Gastroesophageal sphincter (tissue), 4 donors: ENCODE measurements around the gene TOLLIP. TPM values are rescaled to one million over a fixed set of nuclear protein-coding genes. Genes with fewer than 3 reads are reported as not detected.

Experiments used
- ATAC-seq: fragments of 150-250 bp; one replicate; pipeline ENCODE4 v1.9.1; 2016; ENCODE audit warnings: mild to moderate bottlenecking, moderate library complexity
- H3K27ac ChIP-seq, 4 donors: fragments of 200-600 bp; sonication (generic) in 3 of 4; 1 replicate in 3 of 4; 2 replicates in 1 of 4; pipeline ENCODE4 v1.5.1; 2016 to 2019
- H3K27me3 ChIP-seq: fragments of 200-600 bp; sonication (generic); one replicate; pipeline ENCODE4 v1.5.1; 2019
- H3K36me3 ChIP-seq, 2 donors: fragments of 200-600 bp; sonication (generic); one replicate each; pipeline ENCODE4 v1.5.1; 2019; ENCODE audit warnings: control low read depth in 1 of 2
- H3K4me1 ChIP-seq, 3 donors: fragments of 200-600 bp; sonication (generic); 1 replicate in 2 of 3; 2 replicates in 1 of 3; pipeline ENCODE4 v1.5.1; 2016 to 2019; ENCODE audit warnings: control low read depth in 2 of 3
- H3K4me3 ChIP-seq, 2 donors: fragments of 200-600 bp; sonication (generic); one replicate each; pipeline ENCODE4 v1.5.1; 2019; ENCODE audit warnings: mild to moderate bottlenecking in 1 of 2, moderate library complexity in 1 of 2
- H3K9me3 ChIP-seq, 3 donors: fragments of 200-600 bp; sonication (generic); one replicate each; pipeline ENCODE4 v1.5.1; 2017 to 2019; ENCODE audit warnings: control low read depth in 2 of 3
- EP300 ChIP-seq: sonication (generic); formaldehyde crosslinking; IDR thresholded peaks from one replicate; pipeline ENCODE4 v1.6.1; 2017; ENCODE audit warnings: antibody characterized with exemption, mild to moderate bottlenecking
- POLR2A ChIP-seq, 2 donors: fragments of 450-650 bp; IDR thresholded peaks; one replicate each; pipeline ENCODE4 v1.6.1; 2017; ENCODE audit warnings: antibody characterized with exemption in 2 of 2, mild to moderate bottlenecking in 2 of 2, moderate library complexity in 1 of 2
- POLR2AphosphoS5 ChIP-seq: sonication (generic); formaldehyde crosslinking; IDR thresholded peaks from one replicate; pipeline ENCODE4 v1.6.1; 2017; ENCODE audit warnings: antibody characterized with exemption
- WGBS, 2 donors: methylation state at CpG; one replicate each; pipeline ENCODE4 v1.1.5; 2018; ENCODE audit warnings: low coverage in 1 of 2; 5-methylcytosine and 5-hydroxymethylcytosine counted together
- total RNA-seq, 4 donors: library from RNA; depleted of rRNA; stranded (reverse); fragments of >200 nt; gene quantifications; one replicate each; pipeline ENCODE4 v1.1.0, GENCODE V29; 2016
- TF ChIP-seq, protein P1 (sequence below), 4 experiments: fragments of 200-600 bp in 2 of 4; fragments of 450-650 bp in 2 of 4; sonication (generic) in 1 of 4; IDR thresholded peaks; one replicate each; pipeline ENCODE4 v1.5.1; 2017 to 2019; ENCODE audit warnings: antibody characterized with exemption in 4 of 4, mild to moderate bottlenecking in 2 of 4, moderate library complexity in 2 of 4

The TOLLIP gene
- total RNA-seq, 4 donors from 2014 or later, result 42.3 to 70.6 (median 49.1) TPM

DNA sequence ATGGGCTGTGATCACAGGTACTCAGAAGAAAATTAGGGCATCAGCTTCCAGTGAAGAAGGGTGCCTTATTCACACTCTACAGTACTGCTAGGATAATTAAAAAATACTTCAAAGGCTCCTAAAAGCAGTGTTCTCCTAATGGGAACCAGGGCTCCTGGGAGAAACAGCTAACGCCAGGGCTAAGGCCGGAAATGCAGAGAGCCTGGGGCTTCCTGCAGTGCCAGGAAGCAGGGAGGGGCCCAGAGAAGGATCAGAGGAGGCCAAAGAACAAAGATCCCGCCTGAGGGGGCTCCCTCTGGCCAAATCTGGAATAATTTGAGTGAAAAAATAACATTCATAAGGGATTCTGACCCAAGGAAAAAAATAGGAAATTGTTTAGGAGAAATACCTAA is 27.5 kb downstream of the TOLLIP start:
- peaks cover 0 to 10% (median 0%) of the 10 kb centered on the region in 3 donors for H3K4me1 ChIP-seq
- peaks cover 0 to 99% of the 10 kb centered on the region in 2 donors for H3K36me3 ChIP-seq
- 31% methylated on average over 3 of the region's 3 CpGs for WGBS, 2 donors
- TF ChIP-seq, protein P1, sequence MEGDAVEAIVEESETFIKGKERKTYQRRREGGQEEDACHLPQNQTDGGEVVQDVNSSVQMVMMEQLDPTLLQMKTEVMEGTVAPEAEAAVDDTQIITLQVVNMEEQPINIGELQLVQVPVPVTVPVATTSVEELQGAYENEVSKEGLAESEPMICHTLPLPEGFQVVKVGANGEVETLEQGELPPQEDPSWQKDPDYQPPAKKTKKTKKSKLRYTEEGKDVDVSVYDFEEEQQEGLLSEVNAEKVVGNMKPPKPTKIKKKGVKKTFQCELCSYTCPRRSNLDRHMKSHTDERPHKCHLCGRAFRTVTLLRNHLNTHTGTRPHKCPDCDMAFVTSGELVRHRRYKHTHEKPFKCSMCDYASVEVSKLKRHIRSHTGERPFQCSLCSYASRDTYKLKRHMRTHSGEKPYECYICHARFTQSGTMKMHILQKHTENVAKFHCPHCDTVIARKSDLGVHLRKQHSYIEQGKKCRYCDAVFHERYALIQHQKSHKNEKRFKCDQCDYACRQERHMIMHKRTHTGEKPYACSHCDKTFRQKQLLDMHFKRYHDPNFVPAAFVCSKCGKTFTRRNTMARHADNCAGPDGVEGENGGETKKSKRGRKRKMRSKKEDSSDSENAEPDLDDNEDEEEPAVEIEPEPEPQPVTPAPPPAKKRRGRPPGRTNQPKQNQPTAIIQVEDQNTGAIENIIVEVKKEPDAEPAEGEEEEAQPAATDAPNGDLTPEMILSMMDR (IDR thresholded peaks at IDR 0.05), result no peak
- TF ChIP-seq POLR2AphosphoS5 (no peak), POLR2A (IDR thresholded peaks at IDR 0.05) (no peak), EP300 (no peak)
- no peaks in the 10 kb centered on the region for H3K9me3 ChIP-seq
- no peak for ATAC-seq
- no peaks in the 10 kb centered on the region for H3K27me3 ChIP-seq
- peak overlapping the region in 2 of 4 donors; percentile 34 to 45 for H3K27ac ChIP-seq
- no peak overlapping the region for H3K4me3 ChIP-seq

DNA sequence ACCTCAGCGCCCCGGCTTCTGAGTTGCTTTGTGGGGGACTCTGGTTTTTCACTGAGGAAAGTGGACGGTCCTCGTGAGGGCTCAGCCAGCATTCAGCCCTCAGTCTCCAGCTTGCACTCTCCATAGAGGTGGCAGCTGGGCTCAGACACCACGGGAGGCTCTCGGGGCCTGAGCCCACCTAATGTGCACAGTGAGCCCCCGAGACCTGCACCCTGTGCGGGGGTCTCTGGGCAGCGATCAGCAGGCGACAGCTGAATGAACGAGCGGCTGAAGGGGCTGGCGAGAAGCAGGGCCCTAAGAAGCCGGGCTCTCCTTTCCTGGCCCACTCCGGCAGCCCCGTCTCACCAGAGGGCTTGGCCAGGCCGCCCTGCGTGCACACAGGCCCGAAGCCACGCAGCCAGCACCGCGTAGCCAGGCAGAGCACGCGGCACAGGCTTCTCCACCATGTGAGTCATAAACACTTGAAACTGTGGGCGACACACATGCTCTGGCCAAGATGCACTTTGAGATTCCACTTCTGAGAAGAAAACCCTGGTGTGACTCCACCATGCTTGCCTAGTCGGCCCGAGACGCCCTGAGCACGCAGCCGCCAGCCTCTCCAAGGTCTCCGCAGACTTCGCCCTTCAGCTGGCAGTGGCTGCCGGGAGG is 28.0 kb downstream of the TOLLIP start:
- Histone ChIP-seq H3K4me1 (peaks cover 0 to 15% (median 0%) of the 10 kb centered on the region in 3 donors), H3K4me3 (no peak overlapping the region), H3K9me3 (no peaks in the 10 kb centered on the region), H3K36me3 (peaks cover 0 to 99% of the 10 kb centered on the region in 2 donors), H3K27ac (peak overlapping the region in 2 of 4 donors; percentile 34 to 45), H3K27me3 (no peaks in the 10 kb centered on the region)
- no peak for TF ChIP-seq POLR2AphosphoS5
- TF ChIP-seq, protein P1 (IDR thresholded peaks at IDR 0.05), result no peak
- TF ChIP-seq EP300, result no peak
- TF ChIP-seq POLR2A (IDR thresholded peaks at IDR 0.05), result no peak
- WGBS, 2 donors, result 78% methylated on average over 17 of the region's 33 CpGs; no CpG with 5 or more reads in 1 of the 2 donors
- no peak for ATAC-seq

DNA sequence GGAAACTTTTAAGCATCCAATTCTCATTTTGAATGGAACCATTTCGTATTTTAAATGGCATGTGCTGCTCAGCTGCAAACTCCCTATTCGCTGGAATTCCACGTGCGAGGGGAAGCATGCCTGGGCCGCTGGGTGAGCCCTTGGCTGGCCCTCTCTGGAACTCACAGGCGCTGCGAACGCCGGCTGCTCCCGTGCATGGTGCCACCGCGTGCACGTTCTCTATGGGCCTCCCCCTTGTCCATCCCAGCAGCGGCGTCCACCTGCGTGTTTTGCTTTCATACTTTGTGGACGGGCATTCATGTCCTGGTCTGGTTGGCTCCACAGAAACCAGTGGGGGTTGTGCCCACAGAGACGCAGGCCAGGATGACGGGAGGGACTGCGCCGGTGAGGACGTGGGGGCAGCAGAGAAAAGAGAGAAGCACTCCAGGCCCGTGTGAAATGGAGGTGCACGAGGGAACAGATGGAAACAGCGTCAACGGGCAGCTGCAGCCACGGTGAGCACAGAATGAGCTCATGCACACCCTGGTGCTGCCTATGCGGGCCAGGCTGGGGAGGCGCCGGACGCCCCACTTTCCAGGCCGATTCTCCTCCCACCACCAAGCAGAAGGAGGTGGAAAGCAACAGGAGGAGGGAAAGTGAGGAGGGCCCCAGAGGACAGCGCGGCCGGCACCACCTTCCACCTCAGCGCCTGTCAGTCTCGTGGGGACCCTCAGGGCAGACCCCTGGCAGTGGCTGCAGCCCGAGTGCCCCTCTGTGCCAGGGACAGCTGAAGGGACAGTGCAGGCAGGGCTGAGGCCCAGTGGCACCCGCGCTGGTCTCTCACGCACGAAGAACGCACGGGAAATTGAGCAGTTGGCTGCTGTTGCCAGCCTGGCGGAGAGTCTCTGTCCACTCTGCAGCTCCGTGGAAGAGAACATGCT is 29.1 kb downstream of the TOLLIP start:
- Histone ChIP-seq H3K4me3 (no peak overlapping the region), H3K27me3 (no peaks in the 10 kb centered on the region), H3K9me3 (no peaks in the 10 kb centered on the region), H3K27ac (no peak overlapping the region), H3K36me3 (peaks cover 0 to 99% of the 10 kb centered on the region in 2 donors), H3K4me1 (peaks cover 0 to 26% (median 0%) of the 10 kb centered on the region in 3 donors)
- 93 to 96% methylated on average over 13 to 16 of the region's 46 CpGs for WGBS, 2 donors
- no peak for TF ChIP-seq POLR2A (IDR thresholded peaks at IDR 0.05)
- TF ChIP-seq, protein P1 (IDR thresholded peaks at IDR 0.05), result no peak
- TF ChIP-seq POLR2AphosphoS5, result no peak
- TF ChIP-seq EP300, result no peak
- ATAC-seq, result no peak

DNA sequence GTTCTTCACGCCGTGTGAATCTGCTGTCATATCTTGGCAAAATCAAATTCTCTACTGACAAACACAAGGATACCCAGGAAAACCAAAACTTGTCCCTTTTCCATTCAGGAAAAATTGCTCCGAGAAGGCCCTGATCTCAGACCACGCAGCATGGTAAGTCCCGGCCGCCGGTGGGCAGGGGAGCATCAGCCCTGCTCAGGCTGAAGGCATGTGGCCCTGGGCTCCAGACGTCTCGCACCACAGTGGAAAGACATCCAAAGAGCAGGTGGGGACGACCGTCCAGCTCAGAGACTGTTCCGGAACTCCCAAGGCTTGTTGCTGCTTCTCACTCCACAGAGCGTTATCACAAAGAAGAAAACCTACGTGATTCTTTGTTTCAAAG is 29.8 kb downstream of the TOLLIP start:
- H3K4me1 ChIP-seq, result peaks cover 0 to 26% (median 0%) of the 10 kb centered on the region in 3 donors
- H3K36me3 ChIP-seq, result peaks cover 0 to 99% of the 10 kb centered on the region in 2 donors
- 90 to 100% methylated on average over 1 to 2 of the region's 14 CpGs for WGBS, 2 donors

More for the DNA sequence above, 29.8 kb downstream of the TOLLIP start:
- H3K4me3 ChIP-seq, result no peak overlapping the region
- H3K27me3 ChIP-seq, result no peaks in the 10 kb centered on the region
- TF ChIP-seq POLR2AphosphoS5 (no peak), POLR2A (IDR thresholded peaks at IDR 0.05) (no peak), EP300 (no peak)
- TF ChIP-seq, protein P1 (IDR thresholded peaks at IDR 0.05), result no peak
- no peaks in the 10 kb centered on the region for H3K9me3 ChIP-seq
- no peak for ATAC-seq
- no peak overlapping the region for H3K27ac ChIP-seq
